GM21515 (cell line): Measurements from ENCODE around the gene GPX8.
A peak's percentile ranks its signal among the peaks of the same experiment; 100 is the strongest.

Source experiments
- ATAC-seq: cut with Tn5 transposase; IDR thresholded peaks from one replicate; pipeline ENCODE4 v1.9.1; 2021; ENCODE audit not compliant: unreplicated experiment

The GPX8 gene

DNA sequence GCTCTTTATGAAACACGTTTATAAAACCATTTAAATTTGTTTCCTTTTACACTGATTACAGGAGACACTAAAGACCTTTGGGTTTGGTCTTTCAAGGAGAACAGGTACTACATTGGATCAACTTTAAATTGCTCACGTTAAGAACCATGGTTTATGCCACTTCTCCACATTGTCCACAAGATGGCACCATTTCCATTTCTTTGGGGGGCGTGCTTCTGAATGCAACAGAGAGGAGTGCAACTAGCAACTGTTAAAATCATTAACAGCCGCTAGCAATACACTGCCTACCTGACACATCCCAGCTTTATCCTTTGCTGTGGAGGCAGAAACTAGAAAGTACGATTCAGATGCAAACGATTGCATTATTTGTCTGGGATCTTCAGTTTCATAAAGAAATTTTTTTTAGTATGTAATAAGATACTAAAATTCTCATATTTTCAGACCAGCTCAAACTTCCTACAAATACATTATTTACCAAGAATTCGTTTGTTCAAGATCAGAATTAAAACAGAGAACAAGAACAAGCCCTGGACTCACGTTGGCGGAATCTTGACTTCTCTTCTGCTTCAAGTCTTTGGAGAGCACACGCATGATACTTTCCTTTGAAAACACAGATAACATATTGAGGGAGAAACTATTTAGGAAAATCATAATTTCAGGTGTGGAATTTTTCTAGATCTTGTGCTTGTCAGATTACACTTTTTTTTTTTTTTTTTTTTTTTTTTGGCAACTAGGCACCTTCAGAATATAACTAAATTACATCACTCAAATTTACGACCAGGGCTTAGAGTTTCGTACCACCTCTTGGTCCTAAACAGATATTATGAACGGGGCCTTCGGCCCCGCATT lies 12.3 kb downstream of the GPX8 start:
- ATAC-seq = peak; percentile 64

DNA sequence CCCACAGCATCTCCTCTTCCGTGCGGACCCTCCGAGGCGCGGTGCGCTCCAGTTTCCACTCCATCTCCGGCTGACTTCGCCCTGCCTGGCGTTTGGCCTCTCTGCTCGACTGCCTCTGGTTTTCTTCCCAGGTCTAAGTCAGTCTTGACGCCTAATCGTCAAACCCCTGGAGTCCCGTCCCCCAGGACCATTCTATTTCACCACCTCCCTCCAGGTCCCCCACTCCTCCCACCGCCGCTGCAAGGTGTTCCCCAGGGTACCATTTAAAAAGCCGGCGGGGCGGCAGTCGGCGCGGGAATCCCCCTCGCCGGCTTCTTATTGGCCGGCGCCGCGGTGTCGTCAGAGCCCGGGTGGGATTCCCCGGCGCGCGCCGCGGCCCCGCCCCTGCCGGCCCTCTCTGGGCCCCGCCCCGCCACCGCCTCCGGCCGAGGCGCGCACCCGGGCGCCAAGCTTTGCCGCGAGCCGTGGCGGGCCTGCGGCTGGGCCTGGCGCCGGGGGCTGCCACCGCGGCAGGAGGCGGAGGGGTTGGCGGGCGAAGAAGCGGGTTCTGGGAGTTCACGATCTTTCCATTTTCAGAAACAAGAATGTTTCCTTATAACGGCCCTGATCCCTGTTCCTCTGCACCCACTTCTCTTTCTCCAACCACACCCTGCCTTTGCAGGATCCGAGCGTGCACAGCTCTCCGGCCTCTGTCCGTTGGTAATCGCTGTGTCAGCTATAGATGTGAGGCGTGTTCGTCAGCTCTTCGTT lies 13.1 kb downstream of the GPX8 start, which contains the start of gene CDC20B:
Gene CDC20B, minus strand, starts transcription at position 241 of the 750 bp plus-strand sequence. Its CDS starts 177 bp downstream, at position 64.
- ATAC-seq = peak; percentile 89

DNA sequence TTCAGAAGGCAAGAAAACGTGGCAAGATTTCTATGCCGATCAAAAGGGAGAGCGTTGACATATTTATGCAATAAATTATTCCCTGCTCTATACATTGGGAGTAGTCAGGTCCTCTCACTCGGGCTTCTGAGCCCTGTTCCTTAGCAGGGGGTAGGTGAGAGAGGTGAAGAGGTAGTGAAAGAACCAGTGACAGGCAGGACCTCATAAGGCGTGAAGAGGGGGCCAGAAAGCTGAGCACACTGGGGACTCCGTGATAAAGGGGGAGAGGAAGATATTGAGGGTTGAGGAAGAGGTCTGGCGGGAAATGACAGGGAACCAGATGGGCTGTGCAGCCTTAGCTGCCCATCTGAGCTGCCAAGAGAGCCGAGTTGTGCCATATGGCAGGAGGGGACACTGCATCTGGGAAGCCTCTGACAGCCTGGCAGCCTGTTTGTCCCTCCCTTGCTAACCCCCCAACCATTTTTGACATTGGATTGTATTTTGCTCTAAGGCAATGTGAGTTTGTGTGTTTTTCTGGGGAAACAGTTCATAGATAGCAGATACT lies 13.8 kb downstream of the GPX8 start:
- ATAC-seq = no peak

DNA sequence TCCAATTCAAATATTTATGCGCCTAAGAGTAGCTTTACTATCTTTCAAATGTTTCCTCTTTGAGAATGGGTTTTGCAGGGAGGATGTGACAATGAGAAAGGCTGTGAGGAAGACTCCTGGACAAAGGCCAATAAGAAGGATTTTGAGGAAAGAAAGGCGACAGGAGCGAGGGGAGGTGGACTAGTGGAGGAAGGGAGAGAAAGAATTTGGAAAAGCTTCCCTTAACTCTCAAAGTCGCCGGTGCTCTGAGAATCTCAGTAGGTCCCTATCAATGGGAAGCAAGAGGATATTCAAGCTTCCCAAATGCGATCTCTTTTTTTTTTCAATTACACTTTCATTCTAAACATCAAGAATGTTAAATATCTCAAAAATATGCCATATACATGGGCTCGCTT lies 15.8 kb downstream of the GPX8 start:
- no peak for ATAC-seq

DNA sequence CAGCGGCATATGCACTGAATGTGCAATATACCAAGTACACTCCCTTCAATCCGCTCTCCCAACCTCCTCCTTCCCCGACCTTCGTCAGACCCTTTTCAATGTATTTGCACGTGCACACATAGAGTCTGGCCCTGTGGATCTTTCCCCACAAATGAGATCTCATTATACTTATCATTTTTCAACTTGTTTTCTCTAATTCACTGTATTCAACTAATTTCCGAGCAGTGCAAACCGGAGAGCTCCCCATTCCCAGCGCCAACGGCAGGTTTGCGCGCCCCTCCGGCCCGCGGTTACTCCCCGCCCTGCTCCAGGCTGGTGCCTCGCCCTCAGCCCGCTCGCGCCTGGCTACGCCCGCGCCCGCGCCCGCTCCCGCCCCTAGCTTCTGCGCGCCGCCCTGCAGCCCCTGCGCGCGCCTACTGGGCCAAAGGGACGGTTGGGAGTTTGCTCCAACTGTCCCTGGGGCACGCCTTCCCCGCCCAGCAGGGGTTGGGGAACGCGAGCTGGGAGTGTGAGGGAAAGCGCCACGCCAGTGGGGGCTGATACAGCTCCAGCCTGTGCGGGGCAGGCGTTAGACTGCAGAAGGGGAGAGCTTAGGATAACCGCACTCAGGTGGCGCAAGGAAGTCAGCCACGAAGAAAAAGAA lies 16.3 kb downstream of the GPX8 start:
- no peak for ATAC-seq

DNA sequence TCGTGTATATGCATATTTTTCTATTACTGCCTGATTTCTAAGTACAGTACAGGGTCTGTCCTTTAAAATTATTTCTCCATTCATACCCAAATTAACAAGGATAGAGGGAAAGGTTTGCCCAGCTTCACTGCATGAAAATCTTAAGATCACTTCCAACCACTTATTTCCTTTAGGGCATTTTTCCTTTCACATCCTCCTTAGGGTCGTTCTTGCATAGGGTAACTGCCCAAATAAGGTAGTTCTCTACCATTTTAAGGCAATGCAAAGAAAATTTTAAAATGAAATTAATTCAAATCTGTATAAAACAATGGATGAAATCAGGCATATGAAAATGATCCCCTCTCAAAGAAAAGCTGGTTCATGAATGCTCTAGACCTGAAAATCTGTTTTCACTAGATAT lies 17.1 kb downstream of the GPX8 start:
- ATAC-seq = no peak

DNA sequence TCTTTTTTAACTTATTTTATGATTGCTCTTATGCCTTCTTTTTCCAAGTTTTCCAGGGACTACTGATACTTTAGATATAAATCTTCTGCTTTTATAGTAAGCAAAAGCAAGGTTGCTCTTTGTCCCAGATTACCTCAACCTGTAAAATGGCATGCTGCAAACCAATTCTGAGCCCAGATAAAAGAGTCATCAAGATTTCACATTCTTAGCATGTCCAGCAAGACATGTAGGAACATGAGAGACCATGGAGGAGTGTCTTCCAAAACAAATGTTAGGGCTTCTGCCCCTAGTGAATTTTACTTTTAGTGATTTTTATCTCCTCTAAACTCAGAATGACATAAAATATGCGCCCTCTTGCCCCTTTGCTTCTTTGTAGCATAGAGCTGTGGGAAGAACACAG lies 20.0 kb downstream of the GPX8 start:
- no peak for ATAC-seq

DNA sequence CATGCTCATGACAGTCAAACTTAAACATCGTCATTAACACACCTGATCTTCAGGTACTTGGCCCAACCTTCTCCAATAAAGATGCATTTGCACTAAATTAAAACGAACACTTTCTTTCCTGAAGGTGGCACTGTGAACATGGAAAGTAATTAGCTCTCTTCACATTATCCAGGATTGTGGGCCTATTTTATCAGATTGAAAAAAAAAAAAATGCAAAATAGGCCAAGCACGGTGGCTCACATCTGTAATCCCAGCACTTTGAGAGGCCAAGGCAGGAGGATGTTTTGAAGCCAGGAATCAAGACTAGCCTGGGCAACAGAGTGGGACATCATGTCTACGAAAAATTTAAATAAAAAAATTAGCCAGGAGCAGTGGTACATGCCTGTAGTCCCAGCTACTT lies 27.4 kb downstream of the GPX8 start:
- no peak for ATAC-seq

DNA sequence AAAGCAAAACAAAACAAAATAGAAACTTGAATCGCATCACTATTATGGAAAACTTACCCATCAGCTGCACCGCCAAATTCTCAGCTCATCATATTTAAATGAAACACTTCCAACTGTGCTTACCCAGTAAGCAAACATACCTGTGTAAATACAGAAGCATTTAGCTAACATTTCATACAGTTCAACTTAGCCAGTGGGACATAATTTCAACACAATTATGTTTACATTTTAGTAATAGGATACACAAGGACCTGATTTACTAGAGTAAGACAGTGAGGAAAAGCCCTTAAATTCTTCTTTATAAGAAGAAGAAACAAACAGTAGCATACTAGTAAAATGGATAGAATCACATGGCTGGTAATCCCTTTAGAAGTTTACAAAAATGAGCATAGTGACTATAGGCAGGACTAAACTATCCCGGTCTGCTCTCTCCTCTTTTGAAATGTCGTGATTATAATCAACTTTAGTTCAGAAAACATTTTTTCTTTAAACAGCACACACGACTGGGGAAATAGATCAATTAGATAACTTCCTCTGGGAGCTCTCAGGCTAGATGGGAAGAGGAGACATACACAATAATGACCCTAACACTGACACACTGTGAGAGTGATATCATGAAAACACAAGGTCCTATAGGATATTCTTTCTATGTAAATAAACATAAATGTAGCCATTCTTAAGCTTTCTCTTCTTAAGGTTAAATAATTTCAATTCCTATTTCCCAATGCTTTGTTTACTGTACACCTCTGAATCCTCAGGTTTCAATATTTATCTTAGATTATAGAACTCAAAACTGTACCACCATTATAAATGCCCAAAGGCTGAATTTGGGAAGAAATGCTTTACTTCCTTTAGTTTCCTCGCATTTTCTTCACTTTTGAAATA lies 28.9 kb downstream of the GPX8 start:
- no peak for ATAC-seq

DNA sequence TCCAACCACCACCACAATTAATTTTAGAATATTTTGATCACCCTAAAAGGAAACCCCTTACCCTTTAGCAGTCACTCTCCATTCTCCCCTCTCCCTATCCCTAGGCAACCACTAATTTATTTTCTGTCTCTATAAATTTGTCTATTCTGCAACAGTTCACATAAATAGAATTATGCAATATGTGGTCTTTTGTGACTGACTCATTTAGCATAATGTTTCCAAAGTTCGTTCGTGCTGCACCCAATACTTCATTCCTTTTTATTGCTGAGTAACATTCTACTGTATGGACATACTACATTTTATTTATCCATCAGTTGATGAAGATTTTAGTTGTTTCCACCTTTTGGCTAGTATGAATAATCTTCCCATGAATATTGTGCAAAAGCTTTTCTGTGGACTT lies 31.2 kb downstream of the GPX8 start:
- no peak for ATAC-seq

DNA sequence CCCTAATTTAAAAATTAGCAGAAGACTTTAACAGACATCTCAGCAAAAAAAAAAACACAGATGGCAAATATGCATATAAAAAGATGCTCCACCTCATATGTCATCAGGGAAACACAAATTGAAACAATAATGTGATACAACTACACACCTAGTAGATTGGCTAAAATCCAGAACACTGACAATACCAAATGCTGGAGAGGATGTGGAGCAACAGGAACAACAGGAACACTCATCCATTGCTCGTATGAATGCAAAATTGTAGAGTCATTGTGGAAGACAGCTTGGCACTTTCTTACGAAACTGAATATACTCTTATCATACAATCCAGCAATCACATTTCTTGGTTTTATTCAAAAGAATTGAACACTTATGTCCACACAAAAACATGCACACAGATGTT lies 45.0 kb downstream of the GPX8 start:
- ATAC-seq = no peak

DNA sequence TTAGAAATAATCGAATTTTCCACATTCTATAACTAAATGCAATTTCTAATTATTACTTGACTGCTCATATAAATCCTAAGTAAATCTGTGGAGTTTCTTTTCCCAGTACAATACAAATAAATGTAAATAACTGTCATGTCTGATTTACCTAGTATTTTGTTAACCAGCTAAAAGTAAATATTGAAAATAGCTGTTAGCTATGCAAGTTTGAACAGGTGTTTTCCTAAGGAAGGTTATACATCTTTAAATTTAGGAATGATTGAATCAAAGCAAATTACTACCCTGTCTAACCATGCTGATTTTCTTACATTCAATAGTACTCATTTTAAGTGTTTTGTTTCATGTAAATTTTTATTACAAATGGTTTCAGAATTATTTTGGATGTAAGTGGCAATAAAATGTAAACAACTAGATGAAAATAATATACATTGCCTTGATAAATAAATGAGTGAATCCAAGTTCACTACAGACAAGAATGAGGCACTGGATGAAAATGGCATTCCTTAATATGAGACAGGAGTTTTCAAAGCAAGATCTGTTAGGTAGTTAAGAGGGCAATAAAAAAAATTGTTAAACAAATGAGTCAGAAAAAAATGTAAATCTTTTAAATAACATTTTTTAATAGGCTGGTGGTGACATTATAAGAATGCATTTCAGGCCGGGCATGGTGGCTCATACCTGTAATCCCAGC lies 51.4 kb downstream of the GPX8 start:
- no peak for ATAC-seq
